GM20000 (cell line): ENCODE measurements around the gene SYT1.
A peak's percentile ranks its signal among the peaks of the same experiment; 100 is the strongest.

Experiments used
- DNase-seq: peaks from one replicate; pipeline ENCODE4 v3.0.0; 2012; ENCODE audit warnings: low spot score
- TF ChIP-seq, protein P1 (sequence below): IDR thresholded peaks from 2 replicates; pipeline ENCODE4 v1.5.1; 2012; ENCODE audit warnings: mild to moderate bottlenecking, control low read depth; ENCODE audit errors: extremely low read depth, missing control alignments

Gene SYT1

DNA sequence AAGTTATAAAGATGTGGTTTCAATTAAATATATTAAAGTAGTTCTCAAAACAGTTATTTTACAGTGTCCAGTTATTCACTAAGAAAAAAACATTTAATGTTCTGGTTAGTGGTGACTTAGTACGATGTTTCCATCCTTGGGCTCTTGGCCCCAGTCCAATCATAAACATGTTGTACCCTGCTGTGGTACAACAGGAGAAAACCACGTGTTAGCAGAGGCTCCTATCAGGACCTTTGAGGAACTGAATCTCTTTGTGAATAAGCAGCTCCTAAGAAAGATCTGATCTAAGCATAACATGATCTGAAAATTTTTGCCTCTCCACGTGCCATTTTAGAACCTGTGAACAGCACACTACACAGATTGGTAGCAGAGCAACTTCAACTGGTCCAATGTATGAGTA is 234.0 kb downstream of the SYT1 start:
- DNase-seq: no peak
- TF ChIP-seq, protein P1, sequence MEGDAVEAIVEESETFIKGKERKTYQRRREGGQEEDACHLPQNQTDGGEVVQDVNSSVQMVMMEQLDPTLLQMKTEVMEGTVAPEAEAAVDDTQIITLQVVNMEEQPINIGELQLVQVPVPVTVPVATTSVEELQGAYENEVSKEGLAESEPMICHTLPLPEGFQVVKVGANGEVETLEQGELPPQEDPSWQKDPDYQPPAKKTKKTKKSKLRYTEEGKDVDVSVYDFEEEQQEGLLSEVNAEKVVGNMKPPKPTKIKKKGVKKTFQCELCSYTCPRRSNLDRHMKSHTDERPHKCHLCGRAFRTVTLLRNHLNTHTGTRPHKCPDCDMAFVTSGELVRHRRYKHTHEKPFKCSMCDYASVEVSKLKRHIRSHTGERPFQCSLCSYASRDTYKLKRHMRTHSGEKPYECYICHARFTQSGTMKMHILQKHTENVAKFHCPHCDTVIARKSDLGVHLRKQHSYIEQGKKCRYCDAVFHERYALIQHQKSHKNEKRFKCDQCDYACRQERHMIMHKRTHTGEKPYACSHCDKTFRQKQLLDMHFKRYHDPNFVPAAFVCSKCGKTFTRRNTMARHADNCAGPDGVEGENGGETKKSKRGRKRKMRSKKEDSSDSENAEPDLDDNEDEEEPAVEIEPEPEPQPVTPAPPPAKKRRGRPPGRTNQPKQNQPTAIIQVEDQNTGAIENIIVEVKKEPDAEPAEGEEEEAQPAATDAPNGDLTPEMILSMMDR: no peak

DNA sequence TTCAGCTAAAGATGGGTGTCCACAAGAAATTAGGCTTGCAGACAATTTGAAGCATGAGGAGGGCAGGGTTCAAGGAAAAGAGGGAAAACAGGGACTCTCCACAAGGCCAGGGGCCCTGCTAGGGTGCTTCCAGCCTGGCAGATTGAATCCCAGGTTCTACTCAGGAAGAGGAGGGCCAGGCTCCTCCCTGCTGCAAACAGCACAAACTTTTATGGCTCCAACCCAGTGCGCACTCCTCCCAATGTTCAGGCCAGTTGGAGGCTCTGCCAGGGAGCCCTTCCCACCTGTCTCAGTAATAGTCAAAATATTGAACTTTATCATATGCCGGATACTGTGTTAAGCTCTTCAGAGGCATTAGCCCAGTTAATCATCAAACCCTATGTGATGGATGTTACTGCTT is 244.4 kb downstream of the SYT1 start:
- no peak for DNase-seq

DNA sequence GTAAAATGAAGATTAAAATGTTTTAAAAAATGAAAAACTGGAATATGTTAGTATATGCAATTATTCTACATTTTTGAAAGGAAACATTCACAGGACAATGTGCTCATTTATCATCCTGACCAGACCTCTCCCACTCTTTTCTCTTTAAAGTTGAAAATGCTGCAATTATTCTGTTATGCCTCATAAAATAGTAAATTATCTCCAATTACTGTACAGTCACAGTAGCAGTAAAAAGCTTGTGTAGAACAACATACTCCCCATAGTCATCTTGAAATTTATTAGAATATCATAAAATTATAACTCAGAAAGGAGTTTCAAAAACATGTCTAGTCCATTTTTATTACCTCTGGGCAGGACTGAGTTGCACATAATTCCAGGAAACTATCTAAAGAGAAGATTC is 250.3 kb downstream of the SYT1 start:
- DNase-seq: no peak
- TF ChIP-seq, protein P1: no peak

More for the DNA sequence above, 244.4 kb downstream of the SYT1 start:
- TF ChIP-seq, protein P1: no peak

DNA sequence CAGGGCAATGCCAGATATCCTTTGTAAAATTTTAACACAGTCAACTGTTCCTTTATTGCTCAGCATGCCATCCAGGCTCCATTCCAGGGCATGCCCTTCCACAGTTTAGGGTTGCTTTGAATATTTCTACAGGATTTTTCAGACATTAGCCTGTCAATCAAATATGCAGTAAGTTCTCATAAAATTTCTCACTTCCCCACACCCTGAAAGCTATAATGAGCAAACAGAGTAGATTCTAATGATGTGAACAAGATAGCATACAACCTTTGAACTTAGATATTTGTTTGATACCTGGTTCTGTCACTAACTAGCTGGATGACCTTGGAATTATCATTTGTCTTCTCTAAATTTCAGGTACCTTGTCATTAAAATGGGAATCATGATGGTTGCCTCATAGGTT is 251.2 kb downstream of the SYT1 start:
- no peak for DNase-seq
- TF ChIP-seq, protein P1: no peak

DNA sequence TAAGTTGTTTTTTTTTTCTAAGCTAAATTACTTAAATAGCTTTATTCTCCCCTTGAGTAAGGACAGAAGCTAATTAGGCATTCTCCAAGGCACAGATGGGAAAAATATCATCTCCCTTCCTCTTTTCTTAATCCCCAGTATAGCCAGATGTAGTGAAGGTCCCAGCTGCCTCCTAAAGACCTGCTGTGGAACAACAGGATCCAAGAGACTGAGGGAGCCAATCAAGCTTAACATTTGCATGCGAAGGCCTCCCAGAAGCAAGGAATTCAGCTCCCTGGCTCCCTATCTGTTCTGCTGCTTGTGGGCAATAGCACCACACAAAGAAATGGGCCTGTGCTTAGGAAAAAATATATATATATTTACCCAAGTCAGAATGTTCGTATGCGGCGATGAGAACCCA is 255.2 kb downstream of the SYT1 start:
- DNase-seq: no peak

DNA sequence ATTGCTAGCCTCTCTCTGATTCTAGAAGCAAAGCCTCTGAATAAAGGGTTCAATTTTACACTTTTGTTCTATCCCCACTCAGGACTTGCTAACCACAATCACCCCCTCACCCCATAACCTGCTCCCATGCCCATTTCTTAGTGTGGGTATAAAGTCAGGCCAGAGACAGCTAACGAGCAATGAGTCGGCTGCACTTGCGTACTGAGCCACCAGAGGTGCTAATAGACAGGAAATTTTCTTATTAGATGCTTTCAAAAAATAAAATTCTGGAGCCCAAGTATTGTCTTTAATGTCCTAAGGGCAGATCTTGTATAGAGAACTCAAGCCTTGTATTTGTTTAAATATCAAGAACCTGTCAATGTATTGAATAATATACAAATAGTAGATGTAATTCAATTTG is 256.9 kb downstream of the SYT1 start:
- DNase-seq: peak; percentile 2
- TF ChIP-seq, protein P1: no peak

More for the DNA sequence above, 255.2 kb downstream of the SYT1 start:
- TF ChIP-seq, protein P1: no peak

DNA sequence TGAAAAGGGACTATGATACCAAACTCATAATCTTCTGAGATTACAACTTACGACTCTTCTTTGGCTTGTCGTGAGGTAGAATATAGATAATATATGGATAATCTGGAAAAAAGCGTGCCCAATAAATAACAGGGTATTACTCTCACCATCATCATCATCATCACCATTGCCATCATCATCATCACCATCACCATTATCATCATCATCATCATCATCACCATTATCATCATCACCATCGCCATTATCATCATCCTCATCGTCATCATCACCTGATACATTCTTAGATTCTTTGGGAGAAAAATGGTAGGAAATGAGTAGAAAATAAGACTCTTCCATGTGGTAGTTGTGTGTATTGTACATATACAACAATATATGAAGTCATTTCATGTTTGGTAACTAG is 259.8 kb downstream of the SYT1 start:
- DNase-seq: no peak

More for the DNA sequence above, 259.8 kb downstream of the SYT1 start:
- TF ChIP-seq, protein P1: no peak
